K562 (cell line): ENCODE results near the gene KCNAB1.
"Not testable (repeated sequence)": the region's sequence is repeated elsewhere in the genome, so short reads cannot be mapped to it uniquely, and the experiment has no call there.

ENCODE experiments used
- AFF4 ChIP-seq: sonication (generic); formaldehyde crosslinking; IDR thresholded peaks from 2 replicates; pipeline ENCODE4 v1.8.0; 2023; ENCODE audit warnings: mild to moderate bottlenecking, missing genetic modification reagents
- CCAR2 ChIP-seq: fragments of 200-400 bp; formaldehyde crosslinking; IDR thresholded peaks from 2 replicates; pipeline ENCODE4 v1.6.1; 2017; ENCODE audit warnings: mild to moderate bottlenecking, low read depth, low read length
- CTCF ChIP-seq, 3 experiments: IDR thresholded peaks in 2 of 3; conservative IDR thresholded peaks in 1 of 3; 2 replicates each; pipeline ENCODE4 v1.5.1; 2011 to 2012; ENCODE audit warnings: low read length in 3 of 3, mild to moderate bottlenecking in 3 of 3, control low read depth in 2 of 3, improper control_type of control experiment in 1 of 3, inconsistent platforms in 1 of 3, low read depth in 1 of 3, mixed read lengths in 1 of 3, moderate library complexity in 1 of 3; ENCODE audit not compliant: insufficient read depth in 2 of 3
- ETV1 ChIP-seq: fragments of 450-650 bp; conservative IDR thresholded peaks from 2 replicates; pipeline ENCODE4 v1.6.1; 2016; ENCODE audit warnings: missing genetic modification characterization, control low read depth, low read depth, missing compliant biosample characterization
- MTF1 ChIP-seq: fragments of 250-450 bp; sonication (Bioruptor Pico); IDR thresholded peaks from 2 replicates; pipeline ENCODE4 v1.9.0; 2021; ENCODE audit warnings: moderate library complexity, mild to moderate bottlenecking, inconsistent platforms, borderline replicate concordance
- NFE2L1 ChIP-seq: fragments of 450-650 bp; IDR thresholded peaks from 2 replicates; pipeline ENCODE4 v1.6.1; 2016; ENCODE audit warnings: missing genetic modification characterization, low read depth, mild to moderate bottlenecking, missing compliant biosample characterization, moderate library complexity, borderline replicate concordance
- NR1H2 ChIP-seq: sonication (generic); formaldehyde crosslinking; IDR thresholded peaks from 2 replicates; pipeline ENCODE4 v1.4.0; 2020; ENCODE audit warnings: mild to moderate bottlenecking, missing genetic modification reagents
- RBFOX2 ChIP-seq: fragments of 200-400 bp; formaldehyde crosslinking; IDR thresholded peaks from 2 replicates; pipeline ENCODE4 v1.6.1; 2017; ENCODE audit warnings: low read depth, mild to moderate bottlenecking, low read length, moderate library complexity
- SIRT6 ChIP-seq: IDR thresholded peaks from one replicate; pipeline ENCODE4 v1.6.1; 2012; ENCODE audit warnings: low read depth, mild to moderate bottlenecking, control low read depth, inconsistent platforms, low read length, moderate library complexity
- ZNF146 ChIP-seq: IDR thresholded peaks from one replicate; pipeline ENCODE4 v1.6.1; 2018; ENCODE audit warnings: missing compliant biosample characterization; ENCODE audit not compliant: unreplicated experiment
- ZNF274 ChIP-seq: IDR thresholded peaks from 2 replicates; pipeline ENCODE4 v1.6.1; 2011; ENCODE audit warnings: low read depth, mild to moderate bottlenecking, low read length, moderate library complexity, borderline replicate concordance
- TF ChIP-seq, protein P1 (sequence below): sonication (generic); formaldehyde crosslinking; IDR thresholded peaks from 2 replicates; pipeline ENCODE4 v1.8.1; 2023; ENCODE audit warnings: mild to moderate bottlenecking, missing genetic modification reagents

DNA sequence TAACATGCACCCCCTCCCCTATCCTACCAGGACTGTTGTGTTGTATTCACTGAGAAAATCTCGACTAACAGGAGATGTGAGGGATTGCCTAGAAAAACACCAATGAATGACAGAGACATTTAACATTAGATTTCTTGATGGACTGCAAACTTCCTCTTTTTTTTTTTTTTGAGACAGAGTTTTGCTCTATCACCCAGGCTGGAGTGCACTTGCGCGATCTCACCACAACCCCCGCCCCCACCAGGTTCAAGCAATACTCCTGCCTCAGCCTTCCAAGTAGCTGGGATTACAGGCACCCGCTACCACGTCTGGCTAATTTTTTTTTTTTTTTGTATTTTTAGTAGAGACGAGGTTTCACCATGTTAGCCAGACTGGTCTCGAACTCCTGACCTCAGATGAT lies 17.0 kb downstream of the KCNAB1 start:
- not testable (repeated sequence) for TF ChIP-seq NR1H2 (CRISPR knock-in tag); CTCF (IDR thresholded peaks at IDR 0.05 in 2 of 3, conservative IDR thresholded peaks at IDR 0.05 in 1 of 3; ENCODE audit: insufficient read depth in 2 of 3, low read depth in 1 of 3, low read length in 3 of 3); SIRT6; NFE2L1 (tag); ZNF146 (CRISPR knock-in tag); CCAR2; ETV1 (tag); MTF1; ZNF274; RBFOX2; AFF4 (CRISPR knock-in tag)
- TF ChIP-seq, protein P1, sequence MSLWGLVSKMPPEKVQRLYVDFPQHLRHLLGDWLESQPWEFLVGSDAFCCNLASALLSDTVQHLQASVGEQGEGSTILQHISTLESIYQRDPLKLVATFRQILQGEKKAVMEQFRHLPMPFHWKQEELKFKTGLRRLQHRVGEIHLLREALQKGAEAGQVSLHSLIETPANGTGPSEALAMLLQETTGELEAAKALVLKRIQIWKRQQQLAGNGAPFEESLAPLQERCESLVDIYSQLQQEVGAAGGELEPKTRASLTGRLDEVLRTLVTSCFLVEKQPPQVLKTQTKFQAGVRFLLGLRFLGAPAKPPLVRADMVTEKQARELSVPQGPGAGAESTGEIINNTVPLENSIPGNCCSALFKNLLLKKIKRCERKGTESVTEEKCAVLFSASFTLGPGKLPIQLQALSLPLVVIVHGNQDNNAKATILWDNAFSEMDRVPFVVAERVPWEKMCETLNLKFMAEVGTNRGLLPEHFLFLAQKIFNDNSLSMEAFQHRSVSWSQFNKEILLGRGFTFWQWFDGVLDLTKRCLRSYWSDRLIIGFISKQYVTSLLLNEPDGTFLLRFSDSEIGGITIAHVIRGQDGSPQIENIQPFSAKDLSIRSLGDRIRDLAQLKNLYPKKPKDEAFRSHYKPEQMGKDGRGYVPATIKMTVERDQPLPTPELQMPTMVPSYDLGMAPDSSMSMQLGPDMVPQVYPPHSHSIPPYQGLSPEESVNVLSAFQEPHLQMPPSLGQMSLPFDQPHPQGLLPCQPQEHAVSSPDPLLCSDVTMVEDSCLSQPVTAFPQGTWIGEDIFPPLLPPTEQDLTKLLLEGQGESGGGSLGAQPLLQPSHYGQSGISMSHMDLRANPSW (CRISPR knock-in tag), result not testable (repeated sequence)
